ENCODE data around the gene MIDN.

DNA sequence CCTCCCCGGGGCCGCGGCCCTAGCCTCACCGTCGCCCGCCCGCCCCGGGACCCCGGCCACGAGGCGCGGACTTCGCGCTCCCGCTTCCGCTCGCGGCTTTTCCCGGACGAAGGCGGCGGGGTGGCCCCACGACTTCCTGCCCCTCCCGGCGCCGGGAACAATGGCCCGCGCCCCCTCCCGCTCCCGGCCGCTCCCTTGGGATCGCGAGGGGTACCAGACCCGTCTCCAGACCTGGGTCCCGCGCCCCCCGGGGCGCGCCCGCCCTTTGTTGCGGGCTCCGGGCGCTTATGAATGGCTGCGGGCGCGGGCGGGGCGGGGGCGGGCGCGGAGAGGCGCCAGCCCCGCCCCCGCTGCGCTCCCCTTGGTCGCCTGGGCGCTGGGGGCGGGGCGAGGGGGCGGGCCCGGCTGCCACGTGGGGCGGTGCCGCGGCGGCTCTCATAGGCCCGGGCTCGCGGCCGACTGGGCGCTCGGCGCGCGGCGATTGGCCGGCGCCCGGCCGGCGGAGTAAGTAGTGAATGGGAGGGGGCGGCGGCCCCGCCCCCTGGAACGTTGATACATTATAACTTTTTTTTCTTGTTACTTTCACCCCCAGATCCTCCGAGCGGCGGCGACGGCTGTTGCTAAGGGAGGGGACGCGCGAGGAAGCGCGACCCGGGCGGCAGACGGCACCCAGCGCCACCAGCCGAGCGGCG, 1.1 kb downstream of the MIDN start:
- TF ChIP-seq CTCF (IDR thresholded peaks at IDR 0.05): peak in 1 of 5 experiments; percentile 9
- peak; percentile 89 to 91 for TF ChIP-seq POLR2A (IDR thresholded peaks at IDR 0.05)
